A673 (cell line): ENCODE results near the gene CDKN2B-AS1. TPM values are rescaled to one million over a fixed set of nuclear protein-coding genes. Genes with fewer than 3 reads are reported as not detected.

Experiments used
- BruUV-seq: library from RNA; stranded (reverse); fragments of 400-500 nt; replicated peaks from 2 replicates; lab custom pipeline; 2021; lab: Mats Ljungman, UMichigan
- CTCF ChIA-PET: fragments of 300-600 bp; sonication (Branson Sonifier 250); formaldehyde crosslinking; loops from one replicate; lab custom pipeline; 2022; ENCODE audit warnings: antibody characterized with exemption; lab: Charles Lee
- POLR2A ChIA-PET: fragments of 300-600 bp; sonication (Branson Sonifier 250); formaldehyde crosslinking; loops from one replicate; lab custom pipeline; 2022; ENCODE audit warnings: antibody characterized with exemption; ENCODE audit not compliant: low non-redundant PET; lab: Charles Lee
- DNase-seq: peaks from one replicate; pipeline ENCODE4 v3.0.0-alpha.2; 2015; ENCODE audit warnings: low spot score
- H3K27ac ChIP-seq: fragments of 200-600 bp; sonication (generic); 2 replicates; pipeline ENCODE4 v1.5.1; 2016; ENCODE audit warnings: mixed run types, low read depth, mild to moderate bottlenecking, mixed read lengths, antibody characterized with exemption, low read length; ENCODE audit not compliant: poor library complexity, severe bottlenecking
- H3K27me3 ChIP-seq: fragments of 200-600 bp; sonication (generic); replicated peaks from 2 replicates; pipeline ENCODE4 v1.6.1; 2017; ENCODE audit warnings: mixed run types, low read depth, mild to moderate bottlenecking, mixed read lengths, antibody characterized with exemption, low read length; ENCODE audit not compliant: insufficient read depth, poor library complexity
- H3K36me3 ChIP-seq: fragments of 200-600 bp; sonication (generic); 2 replicates; pipeline ENCODE4 v1.6.1; 2016; ENCODE audit warnings: mixed run types, mild to moderate bottlenecking, mixed read lengths, antibody characterized with exemption, low read length; ENCODE audit not compliant: insufficient read depth, poor library complexity, severe bottlenecking
- H3K4me1 ChIP-seq: fragments of 200-600 bp; sonication (generic); 2 replicates; pipeline ENCODE4 v1.6.1; 2017; ENCODE audit warnings: mixed run types, mild to moderate bottlenecking, mixed read lengths, antibody characterized with exemption, low read length; ENCODE audit not compliant: insufficient read depth, poor library complexity, severe bottlenecking
- H3K4me3 ChIP-seq: fragments of 200-600 bp; sonication (generic); 2 replicates; pipeline ENCODE4 v1.5.1; 2016; ENCODE audit warnings: low read depth, mixed run types, mild to moderate bottlenecking, mixed read lengths, low read length; ENCODE audit not compliant: poor library complexity, severe bottlenecking
- H3K9me3 ChIP-seq: fragments of 200-600 bp; sonication (generic); 2 replicates; pipeline ENCODE4 v1.6.1; 2016; ENCODE audit warnings: mixed run types, low read depth, mild to moderate bottlenecking, mixed read lengths, antibody characterized with exemption, low read length; ENCODE audit not compliant: poor library complexity, severe bottlenecking
- EZH2 ChIP-seq: fragments of 200-600 bp; sonication (generic); IDR thresholded peaks from 2 replicates; pipeline ENCODE4 v1.6.1; 2017; ENCODE audit warnings: borderline replicate concordance, low read depth, mild to moderate bottlenecking, mixed read lengths, antibody characterized with exemption, low read length; ENCODE audit not compliant: poor library complexity, severe bottlenecking
- intact Hi-C: fragments of 100-400 bp; cut with micrococcal nuclease; formaldehyde crosslinking; loops from one replicate; pipeline ENCODE4 v1.10.0; 2022; ENCODE audit not compliant: unreplicated experiment
- total RNA-seq: library from RNA; stranded (reverse); gene quantifications from 2 replicates; pipeline ENCODE4 v1.2.3, GENCODE V29; 2021
- TF ChIP-seq, protein P1 (sequence below): fragments of 300-800, 200-600 bp; sonication (generic); conservative IDR thresholded peaks from 2 replicates; pipeline ENCODE4 v1.5.1; 2017; ENCODE audit warnings: low read depth, mild to moderate bottlenecking, antibody characterized with exemption, low read length, moderate library complexity, mixed read lengths

The CDKN2B-AS1 gene
- total RNA-seq, 1 experiment from 2014 or later: not detected

DNA sequence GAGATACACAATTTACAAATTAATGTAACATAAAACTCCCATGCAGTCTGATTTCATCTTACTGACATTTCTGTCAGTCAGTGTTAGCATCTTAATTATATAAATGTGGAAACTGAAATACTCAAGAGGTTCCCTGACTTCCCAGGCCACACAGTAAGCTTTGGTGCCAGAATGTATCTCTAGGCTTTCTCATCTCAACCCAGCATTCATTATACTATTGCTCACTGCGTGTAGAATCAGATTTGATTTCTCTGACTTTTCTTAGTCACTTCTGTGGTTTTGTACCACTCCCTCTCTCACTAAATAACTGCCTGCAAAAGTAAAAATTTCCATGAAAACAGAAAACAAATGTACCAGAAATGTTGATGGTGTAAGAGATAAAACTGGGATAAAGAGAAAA, 46.2 kb downstream of the CDKN2B-AS1 start:
- H3K36me3 ChIP-seq: no peaks in the 10 kb centered on the region
- BruUV-seq: no TSS peak
- intact Hi-C loops: no loop called here

DNA sequence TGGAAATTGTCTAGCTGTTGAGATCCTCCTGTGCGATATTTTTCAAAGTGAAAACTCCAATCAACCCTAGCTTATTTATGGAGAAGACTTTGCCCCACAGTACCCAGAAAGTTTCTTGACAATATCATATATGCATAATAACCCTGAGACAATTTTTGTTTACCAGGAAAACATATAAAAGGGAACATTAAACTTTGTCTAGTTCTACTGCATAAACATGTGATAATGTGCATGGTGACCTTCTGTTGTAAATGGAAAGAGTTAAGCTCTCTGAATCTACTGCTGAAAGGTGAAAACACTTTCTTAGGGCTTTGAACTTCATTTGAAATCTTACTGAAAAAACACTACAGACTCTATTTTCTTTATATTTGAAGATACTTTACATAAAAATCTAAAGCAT, 46.8 kb downstream of the CDKN2B-AS1 start:
- TF ChIP-seq EZH2: no peak
- TF ChIP-seq, protein P1, sequence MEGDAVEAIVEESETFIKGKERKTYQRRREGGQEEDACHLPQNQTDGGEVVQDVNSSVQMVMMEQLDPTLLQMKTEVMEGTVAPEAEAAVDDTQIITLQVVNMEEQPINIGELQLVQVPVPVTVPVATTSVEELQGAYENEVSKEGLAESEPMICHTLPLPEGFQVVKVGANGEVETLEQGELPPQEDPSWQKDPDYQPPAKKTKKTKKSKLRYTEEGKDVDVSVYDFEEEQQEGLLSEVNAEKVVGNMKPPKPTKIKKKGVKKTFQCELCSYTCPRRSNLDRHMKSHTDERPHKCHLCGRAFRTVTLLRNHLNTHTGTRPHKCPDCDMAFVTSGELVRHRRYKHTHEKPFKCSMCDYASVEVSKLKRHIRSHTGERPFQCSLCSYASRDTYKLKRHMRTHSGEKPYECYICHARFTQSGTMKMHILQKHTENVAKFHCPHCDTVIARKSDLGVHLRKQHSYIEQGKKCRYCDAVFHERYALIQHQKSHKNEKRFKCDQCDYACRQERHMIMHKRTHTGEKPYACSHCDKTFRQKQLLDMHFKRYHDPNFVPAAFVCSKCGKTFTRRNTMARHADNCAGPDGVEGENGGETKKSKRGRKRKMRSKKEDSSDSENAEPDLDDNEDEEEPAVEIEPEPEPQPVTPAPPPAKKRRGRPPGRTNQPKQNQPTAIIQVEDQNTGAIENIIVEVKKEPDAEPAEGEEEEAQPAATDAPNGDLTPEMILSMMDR: no peak
- H3K4me3 ChIP-seq: no peak overlapping the region
- no TSS peak for BruUV-seq
- intact Hi-C loops: no loop called here
- ChIA-PET CTCF (no interaction called here), POLR2A (no interaction called here)
- H3K9me3 ChIP-seq: no peaks in the 10 kb centered on the region
- no peak for DNase-seq
- no peak overlapping the region for H3K27ac ChIP-seq
- no peaks in the 10 kb centered on the region for H3K36me3 ChIP-seq
- H3K27me3 ChIP-seq: no peaks in the 10 kb centered on the region
- H3K4me1 ChIP-seq: no peaks in the 10 kb centered on the region

More for the DNA sequence above, 46.2 kb downstream of the CDKN2B-AS1 start:
- POLR2A ChIA-PET: no interaction called here
- no peak for TF ChIP-seq EZH2
- TF ChIP-seq, protein P1: no peak
- no peaks in the 10 kb centered on the region for H3K4me1 ChIP-seq
- H3K9me3 ChIP-seq: no peaks in the 10 kb centered on the region
- no peak overlapping the region for H3K27ac ChIP-seq
- H3K4me3 ChIP-seq: no peak overlapping the region
- CTCF ChIA-PET: no interaction called here
- H3K27me3 ChIP-seq: no peaks in the 10 kb centered on the region
- no peak for DNase-seq

DNA sequence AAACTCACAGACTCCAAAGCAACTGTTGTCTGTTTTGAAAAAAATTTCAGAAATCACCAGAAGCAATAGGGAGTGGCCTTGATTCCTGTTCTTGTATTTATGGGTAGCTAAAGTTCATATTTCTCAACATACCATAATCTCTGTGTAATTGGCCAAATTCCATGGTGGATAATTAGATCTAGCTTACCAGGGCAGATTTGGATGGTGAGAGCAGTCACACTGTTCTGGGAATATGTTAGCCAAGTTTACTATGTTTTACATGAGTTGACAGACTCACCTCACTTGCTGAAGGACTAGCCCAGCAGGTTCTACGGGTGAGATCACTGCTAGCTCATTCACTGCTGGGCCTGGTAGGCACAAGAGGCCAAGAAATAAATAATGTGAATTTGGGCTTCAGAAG, 47.2 kb downstream of the CDKN2B-AS1 start:
- Histone ChIP-seq H3K27me3 (no peaks in the 10 kb centered on the region), H3K9me3 (no peaks in the 10 kb centered on the region), H3K36me3 (no peaks in the 10 kb centered on the region), H3K4me1 (no peaks in the 10 kb centered on the region), H3K27ac (no peak overlapping the region), H3K4me3 (no peak overlapping the region)
- TF ChIP-seq EZH2: no peak
- TF ChIP-seq, protein P1: no peak
- intact Hi-C loops: no loop called here
- BruUV-seq: no TSS peak
- ChIA-PET CTCF (no interaction called here), POLR2A (no interaction called here)
- DNase-seq: no peak
